ENCODE data around the gene NMT2.

The NMT2 gene

GRCh38 chr10:15181576-15182156 is 13.2 kb upstream of the NMT2 start:
- no peak for DNase-seq (ENCODE audit: low spot score)

- DNase-seq (ENCODE audit: low spot score) = no peak
These were observed 12.2 kb upstream of the NMT2 start for GRCh38 chr10:15180736-15181135.

- DNase-seq (ENCODE audit: low spot score) = no peak
These were observed 7.8 kb upstream of the NMT2 start for GRCh38 chr10:15176269-15176668.

DNA sequence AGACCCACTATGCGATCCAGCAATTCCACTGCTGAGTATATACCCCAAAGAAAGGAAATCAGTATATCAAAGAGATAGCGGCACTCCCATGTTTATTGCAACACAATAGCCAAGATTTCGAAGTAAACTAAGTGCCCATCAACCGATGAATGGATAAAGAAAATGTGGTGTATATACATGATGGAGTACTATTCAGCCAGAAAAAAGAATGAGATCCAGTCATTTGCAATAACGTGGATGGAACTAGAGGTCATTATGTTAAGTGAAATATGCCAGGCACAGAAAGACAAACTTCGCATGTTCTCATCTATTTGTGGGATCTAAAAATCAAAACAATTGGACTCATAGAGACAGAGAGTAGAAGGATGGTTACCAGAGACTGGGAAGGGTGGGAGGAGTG is 7.1 kb upstream of the NMT2 start:
- DNase-seq (ENCODE audit: low spot score) = no peak

DNA sequence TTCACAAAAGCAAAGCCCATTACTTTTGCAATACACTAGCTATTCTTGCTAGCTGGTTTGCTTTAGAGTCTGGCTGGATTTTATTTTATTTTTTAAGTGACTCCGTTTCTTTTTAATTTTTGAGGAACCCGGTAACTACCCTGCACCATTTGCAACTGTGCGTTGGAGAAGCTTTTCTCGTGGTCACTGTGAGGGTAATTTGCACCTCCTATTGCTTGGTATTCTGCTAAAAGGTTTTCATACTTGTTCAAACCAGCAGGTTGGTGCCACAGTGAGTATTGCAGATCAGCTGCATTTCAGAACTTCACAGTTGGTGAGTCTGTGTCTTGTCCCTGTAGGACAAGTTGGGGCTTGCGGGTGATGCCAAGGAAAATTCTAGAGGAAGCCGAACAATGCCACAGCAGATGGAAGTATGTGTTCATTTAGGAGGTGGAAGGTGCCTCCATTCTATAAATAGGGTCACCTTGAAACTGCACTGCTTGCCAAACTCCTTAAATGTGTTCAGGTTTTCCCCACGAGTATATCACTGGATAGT is 3.9 kb upstream of the NMT2 start:
- no peak for DNase-seq (ENCODE audit: low spot score)

DNA sequence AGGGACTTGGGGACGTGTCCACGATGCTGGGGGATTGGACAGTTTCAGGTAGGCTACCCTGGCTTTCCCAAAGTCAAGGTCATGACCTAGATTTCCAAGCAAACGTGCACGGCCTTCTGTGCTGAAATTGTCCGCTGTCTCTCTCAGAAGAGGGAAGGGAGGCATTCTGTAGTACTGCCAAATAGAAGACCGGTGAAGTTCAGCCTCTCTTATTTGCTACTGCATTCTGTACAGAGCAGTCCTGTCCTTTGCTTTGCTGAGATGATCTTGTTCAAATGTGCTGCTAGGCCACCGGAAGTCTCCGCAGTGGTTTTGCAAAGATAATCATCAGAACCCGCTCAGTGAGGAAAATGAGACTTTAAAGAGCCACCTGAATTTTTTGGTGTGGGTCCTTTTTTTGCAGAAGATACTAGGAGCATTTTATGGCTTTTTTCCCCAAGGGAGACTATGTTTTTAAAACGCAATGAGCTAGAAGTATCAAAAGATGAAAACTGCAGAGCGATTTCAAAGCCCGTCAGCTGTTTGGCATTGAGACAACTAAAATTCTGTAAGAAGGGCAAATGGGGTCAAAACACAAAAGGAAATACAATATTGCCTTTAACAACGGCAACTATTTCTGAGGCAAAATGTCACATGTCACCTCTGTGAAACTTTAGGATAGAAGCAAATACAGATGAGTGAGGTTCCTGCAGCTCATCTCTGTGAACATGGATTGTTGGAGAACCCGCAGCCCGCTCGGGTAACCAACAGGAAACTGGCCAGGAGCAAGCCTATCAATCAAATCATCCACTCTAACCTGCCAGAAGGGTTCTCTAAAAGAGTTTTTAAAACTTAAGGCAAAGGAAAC is 1.3 kb upstream of the NMT2 start:
- no peak for DNase-seq (ENCODE audit: low spot score)

DNA sequence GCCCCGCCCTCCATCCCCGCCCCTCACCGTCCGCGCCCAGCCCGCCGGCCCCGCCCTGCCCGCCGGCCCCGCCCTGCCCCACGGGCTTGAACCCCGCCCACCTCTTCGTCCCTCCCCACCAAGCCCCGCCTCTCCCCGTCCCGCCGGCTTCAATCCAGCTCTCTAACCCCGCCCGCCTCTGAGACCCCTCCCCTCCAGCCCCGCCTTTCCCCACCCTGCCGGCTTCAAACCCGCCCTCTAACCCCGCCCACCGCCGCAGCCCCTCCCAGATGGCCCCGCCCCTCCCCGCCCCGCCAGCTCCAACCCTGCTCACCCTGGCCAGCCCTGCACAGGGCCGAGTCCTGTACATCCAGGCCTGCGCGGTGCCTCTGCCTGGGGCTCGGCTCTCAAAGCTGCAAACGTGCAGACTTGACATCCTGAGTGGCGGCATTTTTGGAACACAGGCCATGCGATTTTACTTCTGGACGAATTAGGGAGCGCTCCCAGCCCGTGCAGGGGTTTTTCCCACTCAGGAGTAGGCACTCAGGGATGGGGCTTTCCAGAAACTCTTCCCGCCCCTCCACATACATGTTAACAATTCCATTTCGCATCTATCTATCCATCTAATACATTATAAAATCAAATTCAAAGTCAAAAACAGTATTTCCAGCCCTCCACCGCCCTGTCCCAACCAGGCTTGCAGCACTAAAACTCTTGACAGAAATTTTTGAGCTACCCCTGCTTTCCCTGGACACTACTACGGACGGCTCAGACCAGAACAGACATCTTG is 477 bp upstream of the NMT2 start:
- DNase-seq (ENCODE audit: low spot score) = peak; percentile 98

GRCh38 chr10:15167411-15168290 is 842 bp downstream of the NMT2 start:
- DNase-seq (ENCODE audit: low spot score) = peak; percentile 80

DNA sequence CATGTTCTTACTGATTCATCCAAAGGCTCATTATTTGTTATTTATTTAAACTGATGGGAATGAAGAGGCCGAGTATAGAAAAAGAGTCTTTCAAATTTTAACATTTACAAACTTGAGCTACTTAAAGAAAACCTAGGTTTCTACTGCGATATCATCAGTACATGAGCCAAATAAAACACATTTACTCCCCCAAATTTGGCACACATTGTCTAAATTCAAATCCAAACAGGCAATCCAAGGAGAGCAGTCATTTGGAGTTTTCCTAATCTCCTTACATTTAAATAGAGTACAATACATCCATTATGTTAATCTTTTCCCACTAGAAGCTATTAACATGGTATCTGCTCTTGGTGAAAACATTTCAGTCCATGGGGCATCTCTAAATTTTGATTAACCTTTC is 2.2 kb downstream of the NMT2 start:
- no peak for DNase-seq (ENCODE audit: low spot score)

GRCh38 chr10:15163253-15163828 is 5.2 kb downstream of the NMT2 start:
- DNase-seq (ENCODE audit: low spot score) = no peak

GRCh38 chr10:15158972-15159371 is 9.5 kb downstream of the NMT2 start:
- peak; percentile 50 for DNase-seq (ENCODE audit: low spot score)

DNA sequence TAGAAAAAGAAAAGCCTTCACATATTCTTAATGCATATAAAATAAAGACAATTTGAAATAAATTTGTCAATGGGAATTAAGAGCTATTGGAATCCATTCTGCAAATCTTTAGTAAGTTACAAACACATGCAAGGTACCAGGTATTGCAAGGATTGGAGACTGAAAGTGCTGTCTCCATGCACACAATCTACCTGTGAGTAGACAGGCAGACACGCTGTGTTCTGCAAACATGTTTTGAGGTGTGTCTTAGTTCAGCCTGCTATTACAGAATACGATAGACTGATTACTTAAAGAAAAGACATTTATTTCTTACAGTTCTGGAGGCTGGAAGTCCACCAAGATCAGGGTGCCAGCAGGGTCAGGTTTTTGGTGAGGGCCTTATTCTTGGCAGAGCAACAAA is 10.0 kb downstream of the NMT2 start:
- DNase-seq (ENCODE audit: low spot score) = no peak

DNA sequence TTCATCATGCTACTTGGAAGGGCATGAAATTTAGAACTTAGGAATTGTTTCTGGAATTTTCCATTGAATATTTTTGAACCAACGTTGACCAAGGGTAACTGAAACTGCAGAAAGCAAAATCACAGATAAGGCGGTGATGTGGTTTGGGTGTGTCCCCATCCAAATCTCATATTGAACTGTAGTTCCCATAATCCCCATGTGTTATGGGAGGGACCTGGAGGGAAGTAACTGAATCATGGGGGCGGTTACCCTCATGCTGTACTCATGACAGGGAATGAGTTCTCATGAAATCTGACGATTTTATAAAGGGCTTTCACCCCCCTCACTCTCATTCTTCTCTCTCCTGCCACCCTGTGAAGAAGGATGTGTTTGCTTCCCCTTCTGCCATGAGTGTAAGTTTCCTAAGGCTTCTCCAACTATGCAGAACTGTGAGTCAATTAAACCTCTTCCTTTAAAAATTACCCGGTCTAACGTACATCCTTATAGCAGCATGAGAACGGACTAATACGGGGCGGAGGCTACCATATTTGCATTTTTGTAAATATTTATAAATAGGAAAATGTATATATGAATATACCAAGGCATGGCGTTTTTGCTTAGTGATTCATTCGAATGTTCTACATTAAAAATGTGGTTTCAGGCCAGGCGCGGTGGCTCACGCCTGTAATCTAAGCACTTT is 12.4 kb downstream of the NMT2 start:
- DNase-seq (ENCODE audit: low spot score) = no peak

DNA sequence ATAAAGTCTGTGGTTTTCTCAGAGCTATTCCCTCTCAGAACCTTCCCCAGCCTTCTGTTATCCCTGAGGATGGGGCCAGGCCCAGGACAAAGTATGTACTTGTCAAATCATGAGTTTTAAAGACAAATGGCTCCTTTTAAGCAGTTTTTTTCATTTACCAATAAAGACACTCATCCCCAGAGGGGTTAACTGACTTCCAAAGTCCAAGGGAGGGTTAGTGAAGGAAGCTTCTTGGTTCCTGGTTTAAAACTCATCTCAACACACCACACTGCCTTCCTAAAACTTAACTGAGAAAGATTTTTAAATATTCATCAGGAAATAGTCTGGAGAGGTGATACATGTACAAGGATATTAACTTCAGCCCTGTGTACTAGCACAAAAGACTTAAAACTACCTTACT is 15.9 kb downstream of the NMT2 start:
- no peak for DNase-seq (ENCODE audit: low spot score)

DNA sequence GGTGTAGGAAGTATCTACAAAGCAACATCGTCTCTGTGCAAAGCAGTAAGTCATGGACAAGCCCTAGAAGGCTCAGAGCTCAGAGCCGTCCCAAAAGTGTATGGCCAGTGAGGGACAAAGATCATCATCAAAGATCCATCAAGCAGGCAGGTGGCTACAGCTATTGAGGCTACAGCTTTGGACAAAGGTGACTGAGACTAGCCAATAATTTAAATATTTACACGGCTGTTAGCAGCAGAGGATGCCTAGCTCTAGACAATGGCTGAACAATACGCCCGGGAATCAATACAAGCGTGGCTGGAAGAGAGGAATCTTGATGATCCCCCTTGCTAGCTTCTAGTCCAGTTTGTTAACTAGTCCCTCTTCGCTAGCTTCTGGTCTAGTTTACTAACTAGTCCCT is 17.9 kb downstream of the NMT2 start:
- DNase-seq (ENCODE audit: low spot score) = no peak

- no peak for DNase-seq (ENCODE audit: low spot score)
These were observed 19.3 kb downstream of the NMT2 start for GRCh38 chr10:15149042-15149771.

- DNase-seq (ENCODE audit: low spot score) = no peak
These were observed 20.7 kb downstream of the NMT2 start for GRCh38 chr10:15147594-15148392.

DNA sequence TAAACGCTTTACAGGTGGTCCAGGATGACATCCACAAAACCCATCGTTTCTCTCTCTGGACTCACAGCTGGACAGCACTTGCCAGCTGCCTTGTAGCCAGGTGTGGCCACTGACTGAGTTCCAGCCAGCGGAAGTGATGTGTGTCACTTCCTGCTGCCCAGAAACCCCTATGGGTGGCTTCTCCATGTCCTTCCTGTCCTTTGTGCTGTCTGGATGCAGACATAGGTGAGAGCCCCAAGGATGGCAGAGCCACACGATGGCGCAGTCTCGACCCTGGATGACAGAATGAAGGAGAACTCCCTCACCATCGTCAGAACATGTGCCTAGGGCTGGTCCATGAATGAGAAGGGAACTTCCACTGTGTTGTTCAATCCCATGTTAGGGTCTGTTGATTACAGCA is 22.1 kb downstream of the NMT2 start:
- DNase-seq (ENCODE audit: low spot score) = no peak

GRCh38 chr10:15144788-15145187 is 23.7 kb downstream of the NMT2 start:
- DNase-seq (ENCODE audit: low spot score) = no peak
